K562 (cell line): Measurements from ENCODE around the gene RBM4B. TPM values are rescaled to one million over a fixed set of nuclear protein-coding genes. Genes with fewer than 3 reads are reported as not detected.

ENCODE experiments used
- ATAC-seq: fragments of 200-7000 bp; cut with Tn5 transposase; 3 replicates; pipeline ENCODE4 v1.9.1; 2020; ENCODE audit warnings: moderate library complexity
- BruUV-seq: library from RNA; stranded (reverse); fragments of 400-500 nt; replicated peaks from 2 replicates; lab custom pipeline; 2021; lab: Mats Ljungman, UMichigan
- CTCF ChIA-PET: fragments of 300-600 bp; formaldehyde crosslinking; extraction: SDS; loops from one replicate; lab custom pipeline; 2021; ENCODE audit warnings: low intra/inter-chr PET ratio; lab: Yijun Ruan, JAX
- POLR2A ChIA-PET: fragments of 300-600, 350-650 bp; sonication (Branson Sonifier 250); formaldehyde crosslinking; extraction: SDS; loops from one replicate; lab custom pipeline; 2021; ENCODE audit warnings: antibody characterized with exemption, inconsistent platforms; lab: Yijun Ruan, JAX
- DNase-seq, 4 experiments: peaks; one replicate each; pipeline versions ENCODE4 v3.0.0 to v3.0.0-alpha.2; 2011 to 2018; ENCODE audit warnings: low spot score in 3 of 4, mixed read lengths in 3 of 4; ENCODE audit errors: extremely low read depth in 1 of 4
- FAIRE-seq: peaks from 2 replicates; lab custom pipeline; 2011; peaks lifted over from hg19 to GRCh38; lab: Jason Lieb, UNC
- H2AFZ ChIP-seq: 2 replicates; pipeline ENCODE4 v1.6.0; 2011; ENCODE audit warnings: low read depth, low read length, control low read depth, inconsistent platforms
- H3K27ac ChIP-seq: fragments of 200-600 bp; 3 replicates; pipeline ENCODE4 v1.8.0; 2011; ENCODE audit warnings: low read depth, mild to moderate bottlenecking, control low read depth, inconsistent platforms, low read length, moderate library complexity, mixed read lengths; ENCODE audit errors: extremely low read depth
- H3K27me3 ChIP-seq, 2 experiments: fragments of 300-600 bp in 1 of 2; 2 replicates in 1 of 2; 3 replicates in 1 of 2; pipeline versions ENCODE4 v1.6.0 to v1.8.0; 2011; ENCODE audit warnings: inconsistent platforms in 2 of 2, low read length in 2 of 2, mild to moderate bottlenecking in 1 of 2, mixed read lengths in 1 of 2, moderate library complexity in 1 of 2; ENCODE audit not compliant: control insufficient read depth in 2 of 2, insufficient read depth in 2 of 2
- H3K36me3 ChIP-seq: fragments of 300-600 bp; 3 replicates; pipeline ENCODE4 v1.8.0; 2011; ENCODE audit warnings: mild to moderate bottlenecking, low read length, inconsistent platforms; ENCODE audit not compliant: control insufficient read depth, insufficient read depth
- H3K4me1 ChIP-seq, 2 experiments: fragments of 200-600 bp in 1 of 2; replicated peaks in 1 of 2; 2 replicates in 1 of 2; 3 replicates in 1 of 2; pipeline versions ENCODE4 v1.5.1 to v1.8.0; 2011; ENCODE audit warnings: inconsistent platforms in 2 of 2, low read length in 2 of 2, mild to moderate bottlenecking in 1 of 2, mixed read lengths in 1 of 2, moderate library complexity in 1 of 2; ENCODE audit not compliant: control insufficient read depth in 2 of 2, insufficient read depth in 2 of 2
- H3K4me2 ChIP-seq: 2 replicates; pipeline ENCODE4 v1.6.1; 2011; ENCODE audit warnings: low read length, control low read depth, inconsistent platforms, mixed read lengths; ENCODE audit not compliant: insufficient read depth
- H3K4me3 ChIP-seq: fragments of 200-600 bp; sonication (generic), shearing (Covaris generic); 2 replicates; pipeline ENCODE4 v1.5.1; 2016; ENCODE audit warnings: control low read depth, inconsistent platforms
- H3K79me2 ChIP-seq: fragments of 200-600 bp; 3 replicates; pipeline ENCODE4 v1.8.0; 2011; ENCODE audit warnings: low read length, inconsistent platforms; ENCODE audit not compliant: control insufficient read depth, insufficient read depth
- H3K9ac ChIP-seq, 2 experiments: 2 replicates each; pipeline versions ENCODE4 v1.6.0 to v1.6.1; 2011; ENCODE audit warnings: low read depth in 2 of 2, low read length in 2 of 2, control low read depth in 1 of 2, inconsistent platforms in 1 of 2, mild to moderate bottlenecking in 1 of 2, mixed read lengths in 1 of 2; ENCODE audit not compliant: insufficient read depth in 1 of 2
- H3K9me1 ChIP-seq: one replicate; pipeline ENCODE4 v1.6.0; 2011; ENCODE audit warnings: inconsistent platforms, mild to moderate bottlenecking, low read length, moderate library complexity; ENCODE audit not compliant: control insufficient read depth, insufficient read depth
- H3K9me3 ChIP-seq: replicated peaks from 2 replicates; pipeline ENCODE4 v1.5.1; 2011; ENCODE audit warnings: low read depth, low read length, inconsistent platforms; ENCODE audit not compliant: control insufficient read depth, insufficient read depth
- H4K20me1 ChIP-seq: replicated peaks from 2 replicates; pipeline ENCODE4 v1.6.1; 2011; ENCODE audit warnings: low read length, inconsistent platforms, mixed read lengths; ENCODE audit not compliant: control insufficient read depth, insufficient read depth
- EP400 ChIP-seq: fragments of 450-650 bp; IDR thresholded peaks from 2 replicates; pipeline ENCODE4 v1.6.1; 2017; ENCODE audit warnings: antibody characterized with exemption, mild to moderate bottlenecking, moderate library complexity
- GATA2 ChIP-seq: sonication (generic); formaldehyde crosslinking; IDR thresholded peaks from 2 replicates; pipeline ENCODE4 v1.4.0; 2020; ENCODE audit warnings: mild to moderate bottlenecking, missing genetic modification reagents
- HOXB6 ChIP-seq: fragments of 250-450 bp; sonication (Bioruptor Pico); IDR thresholded peaks from 2 replicates; pipeline ENCODE4 v1.5.1; 2022; ENCODE audit warnings: mild to moderate bottlenecking, borderline replicate concordance
- ILF3 ChIP-seq: fragments of 450-650 bp; IDR thresholded peaks from 2 replicates; pipeline ENCODE4 v1.6.1; 2018; ENCODE audit warnings: antibody characterized with exemption, mild to moderate bottlenecking, moderate library complexity, borderline replicate concordance
- MCM7 ChIP-seq, 2 experiments: fragments of 450-650 bp; IDR thresholded peaks; 2 replicates each; pipeline ENCODE4 v1.6.1; 2016 to 2018
- NBN ChIP-seq: fragments of 450-650 bp; IDR thresholded peaks from 2 replicates; pipeline ENCODE4 v1.6.1; 2016; ENCODE audit warnings: low read depth, mild to moderate bottlenecking
- NFRKB ChIP-seq: fragments of 450-650 bp; IDR thresholded peaks from 2 replicates; pipeline ENCODE4 v1.6.1; 2016; ENCODE audit warnings: low read depth
- PML ChIP-seq: IDR thresholded peaks from 2 replicates; pipeline ENCODE4 v1.6.1; 2012; ENCODE audit warnings: low read length, inconsistent platforms
- SAP30 ChIP-seq: fragments of 200-600 bp; sonication (generic); IDR thresholded peaks from 2 replicates; pipeline ENCODE4 v1.6.1; 2012; ENCODE audit warnings: borderline replicate concordance, low read depth, mild to moderate bottlenecking, moderate library complexity, low read length, control low read depth, inconsistent platforms; ENCODE audit not compliant: insufficient read depth, poor library complexity, severe bottlenecking
- XRCC5 ChIP-seq: fragments of 200-400 bp; formaldehyde crosslinking; IDR thresholded peaks from 2 replicates; pipeline ENCODE4 v1.6.1; 2017; ENCODE audit warnings: low read depth, mild to moderate bottlenecking, low read length
- ZFPM2 ChIP-seq: fragments of 250-450 bp; sonication (Bioruptor Pico); IDR thresholded peaks from 2 replicates; pipeline ENCODE4 v1.5.1; 2022; ENCODE audit warnings: mild to moderate bottlenecking
- ZNF146 ChIP-seq: IDR thresholded peaks from one replicate; pipeline ENCODE4 v1.6.1; 2018; ENCODE audit warnings: missing compliant biosample characterization; ENCODE audit not compliant: unreplicated experiment
- ZNF778 ChIP-seq: fragments of 450-650 bp; formaldehyde crosslinking; IDR thresholded peaks from 2 replicates; pipeline ENCODE4 v1.4.0; 2020; ENCODE audit warnings: mild to moderate bottlenecking, moderate library complexity
- WGBS: fragments of 100-300 bp; shearing (Covaris generic); methylation state at CpG from one replicate; pipeline ENCODE4 v1.1.6; 2016; ENCODE audit warnings: low coverage, mixed read lengths; ENCODE audit not compliant: insufficient coverage; ENCODE audit errors: missing lambda C conversion rate; 5-methylcytosine and 5-hydroxymethylcytosine counted together
- in situ Hi-C: fragments of 300-500 bp; cut with MboI; formaldehyde crosslinking; loops from 4 replicates; pipeline ENCODE4 v1.15.0; 2018; ENCODE audit warnings: inconsistent platforms, mixed read lengths
- intact Hi-C: fragments of 100-400 bp; cut with micrococcal nuclease; formaldehyde crosslinking; loops from 2 replicates; pipeline ENCODE4 v1.14.2; 2022
- polyA plus RNA-seq, 8 experiments: library from polyadenylated mRNA; depleted of rRNA in 4 of 8; stranded (reverse) in 5 of 8; unstranded in 3 of 8; fragments of >200 nt; fragmentation: Nextera tagmentation in 2 of 8; fragmentation: Illumina TruSeq in 1 of 8; extraction: Ambion mirVana in 2 of 8; extraction: Trizol in 1 of 8; gene quantifications; 2 replicates each; pipeline versions ENCODE4 v1.2.1 to v1.2.3, GENCODE V29; 2011 to 2014; ENCODE audit warnings: inconsistent platforms in 1 of 8, missing spikeins in 1 of 8
- total RNA-seq, 7 experiments: library from RNA; depleted of rRNA in 6 of 7; stranded (reverse); fragments of >200 nt in 6 of 7; fragmentation: Illumina TruSeq in 2 of 7; extraction: Trizol in 2 of 7; gene quantifications; 2 replicates each; pipeline versions ENCODE4 v1.2.1 to v1.2.3, GENCODE V29; 2011 to 2021; ENCODE audit warnings: low replicate concordance in 1 of 7
- TF ChIP-seq, protein P1 (sequence below): fragments of 450-650 bp; formaldehyde crosslinking; IDR thresholded peaks from 2 replicates; pipeline ENCODE4 v1.4.0; 2020; ENCODE audit warnings: mild to moderate bottlenecking, moderate library complexity

RBM4B gene
- total and polyA plus RNA-seq, 9 of the 15 experiments (the other 6 are each of a cell fraction or from before 2014, with no cell fraction given), result 14.6 to 39.9 (median 23.3) TPM

DNA sequence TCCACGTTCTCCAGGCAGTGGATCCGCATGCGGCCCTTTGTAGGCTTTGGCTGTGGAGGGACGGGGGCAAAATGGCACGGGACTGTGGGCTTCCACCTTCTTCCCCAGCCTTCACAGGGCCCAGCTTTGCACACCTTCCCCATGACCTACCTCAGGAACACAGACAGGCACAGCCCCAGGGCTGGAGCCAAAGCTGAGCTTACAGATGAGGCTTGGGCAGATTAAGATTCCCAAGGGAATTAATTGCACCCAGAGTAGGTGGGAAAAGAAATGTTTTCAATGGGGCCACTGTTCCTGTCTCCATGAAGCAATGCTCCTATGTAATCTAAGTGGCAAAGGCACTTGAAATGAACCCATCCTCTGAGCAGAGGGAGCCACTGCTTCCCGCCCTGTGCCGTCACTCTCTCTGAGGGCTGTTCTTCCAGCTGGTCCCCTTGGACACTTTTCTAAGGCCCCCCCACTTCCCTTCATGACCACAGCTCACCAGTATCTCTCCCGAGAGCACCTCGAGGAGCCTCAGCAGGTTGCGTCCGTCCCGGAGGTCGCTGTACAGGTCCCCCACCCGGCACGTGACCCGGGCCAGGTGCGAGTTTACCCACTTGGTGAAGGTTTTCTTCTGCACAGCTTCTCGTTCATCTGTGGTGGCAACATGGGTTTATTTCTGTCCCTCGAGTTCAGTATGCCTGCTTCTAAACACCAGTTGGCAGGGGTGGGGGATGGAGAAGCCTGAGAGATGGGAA is 37.8 kb upstream of the RBM4B start:
- H3K36me3 ChIP-seq, result peaks cover 68% of the 10 kb centered on the region; the same call in 2 of the 3 replicates
- WGBS, result 88% methylated on average over 17 of the region's 19 CpGs
- H2AFZ ChIP-seq, result no peak overlapping the region
- intact Hi-C loops, result no loop called here
- DNase-seq, result no peak
- H3K9ac ChIP-seq, result no peak overlapping the region
- H3K27ac ChIP-seq, result no peak overlapping the region
- no peaks in the 10 kb centered on the region for H3K79me2 ChIP-seq
- H4K20me1 ChIP-seq, result no peaks in the 10 kb centered on the region
- no peak for ATAC-seq
- H3K4me3 ChIP-seq, result no peak overlapping the region
- ChIA-PET CTCF (no interaction called here), POLR2A (interaction anchor here (1.2 to 2.3 kb wide), 2 partner anchors 14 to 28 kb away, joined by 8 read pairs; no protein-coding TSS in a partner anchor)
- TF ChIP-seq ZFPM2 (CRISPR knock-in tag) (no peak), NFRKB (no peak), ZNF778 (no peak), MCM7 (IDR thresholded peaks at IDR 0.05) (no peak), ZNF146 (CRISPR knock-in tag) (no peak), EP400 (no peak), NBN (no peak), XRCC5 (no peak), GATA2 (CRISPR knock-in tag) (no peak), HOXB6 (no peak), SAP30 (no peak), ILF3 (no peak), PML (no peak)
- TF ChIP-seq, protein P1, sequence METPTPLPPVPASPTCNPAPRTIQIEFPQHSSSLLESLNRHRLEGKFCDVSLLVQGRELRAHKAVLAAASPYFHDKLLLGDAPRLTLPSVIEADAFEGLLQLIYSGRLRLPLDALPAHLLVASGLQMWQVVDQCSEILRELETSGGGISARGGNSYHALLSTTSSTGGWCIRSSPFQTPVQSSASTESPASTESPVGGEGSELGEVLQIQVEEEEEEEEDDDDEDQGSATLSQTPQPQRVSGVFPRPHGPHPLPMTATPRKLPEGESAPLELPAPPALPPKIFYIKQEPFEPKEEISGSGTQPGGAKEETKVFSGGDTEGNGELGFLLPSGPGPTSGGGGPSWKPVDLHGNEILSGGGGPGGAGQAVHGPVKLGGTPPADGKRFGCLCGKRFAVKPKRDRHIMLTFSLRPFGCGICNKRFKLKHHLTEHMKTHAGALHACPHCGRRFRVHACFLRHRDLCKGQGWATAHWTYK, result no peak
- no TSS peak for BruUV-seq
- in situ Hi-C loops, result no loop called here
- H3K9me1 ChIP-seq, result no peaks in the 10 kb centered on the region
- no peaks in the 10 kb centered on the region for H3K9me3 ChIP-seq
- H3K27me3 ChIP-seq, result no peaks in the 10 kb centered on the region
- no peak for FAIRE-seq
- H3K4me1 ChIP-seq, result peaks cover 0 to 20% of the 10 kb centered on the region in 2 experiments; a peak in 2 of 5 replicates
- no peak overlapping the region for H3K4me2 ChIP-seq
